B cell (primary cell): ENCODE measurements around the gene SRD5A1. TPM values are rescaled to one million over a fixed set of nuclear protein-coding genes. Genes with fewer than 3 reads are reported as not detected.

ENCODE experiments used
- ATAC-seq: fragments of 200-7000 bp; cut with Tn5 transposase; one replicate; pipeline ENCODE4 v1.10.0; 2021; ENCODE audit warnings: low read depth, mild to moderate bottlenecking, moderate number of reproducible peaks, moderate library complexity
- CTCF ChIA-PET: fragments of 350-600 bp; sonication (Branson Sonifier 250); formaldehyde crosslinking; loops from one replicate; lab custom pipeline; 2021; ENCODE audit warnings: antibody characterized with exemption, inconsistent platforms; lab: Charles Lee
- POLR2A ChIA-PET: fragments of 350-600 bp; sonication (Branson Sonifier 250); formaldehyde crosslinking; loops from one replicate; lab custom pipeline; 2021; ENCODE audit warnings: antibody characterized with exemption; lab: Charles Lee
- DNase-seq: peaks from one replicate; pipeline ENCODE4 v3.0.0; 2013
- H2AFZ ChIP-seq: 2 replicates; pipeline ENCODE4 v1.6.1; 2012; ENCODE audit warnings: mild to moderate bottlenecking, low read depth, low read length; ENCODE audit not compliant: insufficient read depth, poor library complexity, severe bottlenecking
- H3K27ac ChIP-seq, 2 donors: 1 replicate in 1 of 2; 2 replicates in 1 of 2; pipeline ENCODE4 v1.5.1; 2012 to 2013; ENCODE audit warnings: low read length in 2 of 2, mild to moderate bottlenecking in 2 of 2, moderate library complexity in 1 of 2
- H3K27me3 ChIP-seq, 4 experiments: fragments of 200-600 bp in 1 of 4; sonication (generic) in 1 of 4; replicated peaks in 1 of 4; 1 replicate in 2 of 4; 2 replicates in 2 of 4; pipeline versions ENCODE4 v1.6.1 to v1.7.0; 2013 to 2016; ENCODE audit warnings: low read length in 3 of 4, mild to moderate bottlenecking in 2 of 4, mixed read lengths in 1 of 4, moderate library complexity in 1 of 4; ENCODE audit not compliant: insufficient read depth in 4 of 4, control insufficient read depth in 3 of 4; ENCODE audit errors: control extremely low read depth in 1 of 4
- H3K36me3 ChIP-seq, 2 experiments: replicated peaks in 1 of 2; 1 replicate in 1 of 2; 2 replicates in 1 of 2; pipeline versions ENCODE4 v1.6.1 to v1.7.1; 2013; ENCODE audit warnings: low read length in 1 of 2; ENCODE audit not compliant: insufficient read depth in 2 of 2, control insufficient read depth in 1 of 2; ENCODE audit errors: control extremely low read depth in 1 of 2, extremely low read depth in 1 of 2
- H3K4me1 ChIP-seq, 2 donors: fragments of 200-600 bp in 1 of 2; sonication (generic) in 1 of 2; 1 replicate in 1 of 2; 2 replicates in 1 of 2; pipeline versions ENCODE4 v1.5.1 to v1.6.1; 2013 to 2017; ENCODE audit warnings: low read length in 2 of 2; ENCODE audit not compliant: control insufficient read depth in 2 of 2, insufficient read depth in 2 of 2
- H3K4me2 ChIP-seq: replicated peaks from 2 replicates; pipeline ENCODE3; 2012; ENCODE audit warnings: mild to moderate bottlenecking, low read depth, low read length; ENCODE audit not compliant: poor library complexity, severe bottlenecking
- H3K4me3 ChIP-seq, 5 experiments: fragments of 200-600 bp in 1 of 5; sonication (generic) in 1 of 5; 1 replicate in 3 of 5; 2 replicates in 2 of 5; pipeline versions ENCODE4 v1.5.1 to v1.7.0; 2011 to 2016; ENCODE audit warnings: low read length in 4 of 5, mild to moderate bottlenecking in 4 of 5, low read depth in 2 of 5, control low read depth in 1 of 5, moderate library complexity in 1 of 5; ENCODE audit not compliant: insufficient read depth in 1 of 5; ENCODE audit errors: control extremely low read depth in 1 of 5, extremely low read depth in 1 of 5
- H3K79me2 ChIP-seq: fragments of 200-600 bp; sonication (generic); one replicate; pipeline ENCODE4 v1.6.0; 2016; ENCODE audit warnings: low read length; ENCODE audit not compliant: control insufficient read depth, insufficient read depth
- H3K9ac ChIP-seq: fragments of 200-600 bp; sonication (generic); 2 replicates; pipeline ENCODE4 v1.6.1; 2017; ENCODE audit warnings: mild to moderate bottlenecking, low read length, moderate library complexity
- H3K9me3 ChIP-seq, 3 donors: one replicate each; pipeline versions ENCODE4 v1.6.1 to v1.7.1; 2013; ENCODE audit warnings: low read length in 2 of 3; ENCODE audit not compliant: control insufficient read depth in 2 of 3, insufficient read depth in 1 of 3; ENCODE audit errors: control extremely low read depth in 1 of 3
- H4K20me1 ChIP-seq: 2 replicates; pipeline ENCODE4 v1.6.0; 2012; ENCODE audit warnings: mild to moderate bottlenecking, low read length; ENCODE audit not compliant: insufficient read depth, control insufficient read depth, poor library complexity, severe bottlenecking
- H3K27ac Mint-ChIP-seq: one replicate; pipeline ENCODE4 v1.8.0; 2021; ENCODE audit warnings: mixed read lengths
- H3K27me3 Mint-ChIP-seq: one replicate; pipeline ENCODE4 v1.8.0; 2021; ENCODE audit warnings: mixed read lengths
- H3K4me1 Mint-ChIP-seq: one replicate; pipeline ENCODE4 v1.8.0; 2021; ENCODE audit warnings: mixed read lengths
- H3K4me3 Mint-ChIP-seq: one replicate; pipeline ENCODE4 v1.8.0; 2021; ENCODE audit warnings: mixed read lengths
- H3K9me3 Mint-ChIP-seq: one replicate; pipeline ENCODE4 v1.8.0; 2022; ENCODE audit warnings: mixed read lengths; ENCODE audit not compliant: insufficient read depth
- EZH2 ChIP-seq: IDR thresholded peaks from 2 replicates; pipeline ENCODE4 v1.6.1; 2012; ENCODE audit warnings: borderline replicate concordance, low read depth, mild to moderate bottlenecking, moderate library complexity, low read length; ENCODE audit not compliant: insufficient read depth, poor library complexity, severe bottlenecking
- WGBS: methylation state at CpG from one replicate; pipeline ENCODE4 v1.1.5; 2013; ENCODE audit warnings: missing lambda C conversion rate; ENCODE audit not compliant: insufficient coverage; 5-methylcytosine and 5-hydroxymethylcytosine counted together
- intact Hi-C: fragments of 100-400 bp; cut with micrococcal nuclease; formaldehyde crosslinking; loops from one replicate; pipeline ENCODE4 v1.10.0; 2022
- polyA plus RNA-seq: library from polyadenylated mRNA; depleted of rRNA; stranded (reverse); fragments of >200 nt; gene quantifications from 2 replicates; pipeline ENCODE4 v1.2.3, GENCODE V29; 2012
- total RNA-seq, 2 donors: library from RNA; stranded (reverse); fragments of 120-200 nt in 1 of 2; gene quantifications; 1 replicate in 1 of 2; 2 replicates in 1 of 2; pipeline versions ENCODE4 v1.2.3 to v1.2.4, GENCODE V29; 2013 to 2022
- TF ChIP-seq, protein P1 (sequence below): fragments of 200-600 bp; IDR thresholded peaks from one replicate; pipeline ENCODE4 v1.8.0; 2022; ENCODE audit warnings: antibody characterized with exemption, mild to moderate bottlenecking

The SRD5A1 gene
- total and polyA plus RNA-seq, 2 donors (not counting 1 experiment from before 2014, with no cell fraction given), result 17.2 to 29.2 TPM

DNA sequence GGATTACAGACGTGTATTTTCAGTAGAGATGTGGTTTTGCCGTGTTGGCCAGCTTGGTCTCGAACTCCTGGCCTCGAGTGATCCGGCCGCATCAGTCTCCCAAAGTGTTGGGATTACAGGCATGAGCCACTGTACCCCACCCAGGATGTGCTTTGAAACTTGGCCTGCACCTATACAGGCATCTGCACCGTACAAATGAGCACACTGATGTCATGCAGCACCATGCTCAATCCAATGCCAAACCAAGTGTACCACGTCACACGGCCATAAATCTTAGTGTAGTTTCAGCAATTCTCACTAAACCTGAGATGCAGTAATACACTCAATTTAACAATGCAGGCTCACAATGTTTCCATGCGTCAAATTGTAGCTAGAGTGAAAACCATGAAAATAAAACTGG, 6.7 kb upstream of the SRD5A1 start:
- H3K9me3 ChIP-seq, result peaks cover 3 to 11% (median 8%) of the 10 kb centered on the region in 3 donors
- H3K79me2 ChIP-seq, result peaks cover 100% of the 10 kb centered on the region
- CTCF ChIA-PET, result interaction anchor here (0.9 to 2.6 kb wide), 2 partner anchors 119 to 1135 kb away, joined by 3 to 9 read pairs; no protein-coding TSS in a partner anchor
- ATAC-seq (no peak), DNase-seq (no peak)
- peaks cover 71% of the 10 kb centered on the region for H4K20me1 ChIP-seq
- intact Hi-C loops, result no loop called here
- no peaks in the 10 kb centered on the region for H3K27me3 ChIP-seq
- H3K36me3 ChIP-seq, result peaks cover 12 to 69% of the 10 kb centered on the region in 2 experiments
- no peak for TF ChIP-seq EZH2
- TF ChIP-seq, protein P1, sequence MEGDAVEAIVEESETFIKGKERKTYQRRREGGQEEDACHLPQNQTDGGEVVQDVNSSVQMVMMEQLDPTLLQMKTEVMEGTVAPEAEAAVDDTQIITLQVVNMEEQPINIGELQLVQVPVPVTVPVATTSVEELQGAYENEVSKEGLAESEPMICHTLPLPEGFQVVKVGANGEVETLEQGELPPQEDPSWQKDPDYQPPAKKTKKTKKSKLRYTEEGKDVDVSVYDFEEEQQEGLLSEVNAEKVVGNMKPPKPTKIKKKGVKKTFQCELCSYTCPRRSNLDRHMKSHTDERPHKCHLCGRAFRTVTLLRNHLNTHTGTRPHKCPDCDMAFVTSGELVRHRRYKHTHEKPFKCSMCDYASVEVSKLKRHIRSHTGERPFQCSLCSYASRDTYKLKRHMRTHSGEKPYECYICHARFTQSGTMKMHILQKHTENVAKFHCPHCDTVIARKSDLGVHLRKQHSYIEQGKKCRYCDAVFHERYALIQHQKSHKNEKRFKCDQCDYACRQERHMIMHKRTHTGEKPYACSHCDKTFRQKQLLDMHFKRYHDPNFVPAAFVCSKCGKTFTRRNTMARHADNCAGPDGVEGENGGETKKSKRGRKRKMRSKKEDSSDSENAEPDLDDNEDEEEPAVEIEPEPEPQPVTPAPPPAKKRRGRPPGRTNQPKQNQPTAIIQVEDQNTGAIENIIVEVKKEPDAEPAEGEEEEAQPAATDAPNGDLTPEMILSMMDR, result no peak
- Mint-ChIP-seq H3K4me1 (peaks cover 31% of the 10 kb centered on the region), H3K4me3 (no peak overlapping the region), H3K27ac (no peak overlapping the region), H3K27me3 (no peaks in the 10 kb centered on the region), H3K9me3 (peaks cover 6% of the 10 kb centered on the region)
- no peak overlapping the region for H3K9ac ChIP-seq
- POLR2A ChIA-PET, result no interaction called here
- no peak overlapping the region for H2AFZ ChIP-seq
- H3K4me3 ChIP-seq, result no peak overlapping the region
- peaks cover 4 to 5% of the 10 kb centered on the region in 2 donors for H3K4me1 ChIP-seq
- H3K27ac ChIP-seq, result no peak overlapping the region
- 99% methylated on average over 10 of the region's 10 CpGs for WGBS
- no peak overlapping the region for H3K4me2 ChIP-seq

DNA sequence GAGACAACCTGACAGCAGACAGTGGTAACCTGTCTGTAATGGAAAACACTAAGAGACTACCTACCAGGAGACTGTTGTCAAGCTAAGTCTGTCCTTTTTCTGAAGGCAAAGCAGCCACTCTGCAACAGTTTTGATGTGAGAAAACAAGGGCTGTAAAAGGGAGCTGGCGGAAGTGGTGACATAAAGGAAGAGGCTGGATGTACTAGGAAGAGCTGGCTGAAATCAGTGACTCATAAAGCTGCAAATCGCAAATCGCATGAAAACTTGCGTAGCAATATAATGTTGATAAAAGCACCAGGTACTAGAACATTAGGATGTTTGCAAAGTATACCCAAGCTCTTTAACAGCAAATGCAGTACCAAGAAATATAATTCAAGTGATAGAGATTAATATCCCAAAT, 1.8 kb upstream of the SRD5A1 start:
- H3K9me3 ChIP-seq, result no peaks in the 10 kb centered on the region
- no peaks in the 10 kb centered on the region for H3K27me3 ChIP-seq
- POLR2A ChIA-PET, result no interaction called here
- no peak for DNase-seq
- no peak for TF ChIP-seq EZH2
- TF ChIP-seq, protein P1, result no peak
- no peak for ATAC-seq
- peaks cover 50% of the 10 kb centered on the region for H4K20me1 ChIP-seq
- H3K4me3 Mint-ChIP-seq, result peak overlapping the region; percentile 73
- peak overlapping the region; percentile 67 for H3K27ac Mint-ChIP-seq
- H3K36me3 ChIP-seq, result peaks cover 1 to 27% of the 10 kb centered on the region in 2 experiments
- 100% methylated on average over 1 of the region's 4 CpGs for WGBS
- peaks cover 16 to 28% of the 10 kb centered on the region in 2 donors for H3K4me1 ChIP-seq
- H3K4me1 Mint-ChIP-seq, result peaks cover 43% of the 10 kb centered on the region
- H3K27me3 Mint-ChIP-seq, result no peaks in the 10 kb centered on the region
- no peaks in the 10 kb centered on the region for H3K9me3 Mint-ChIP-seq
- peak overlapping the region in 1 of 2 donors; percentile 99 for H3K27ac ChIP-seq
- H3K9ac ChIP-seq, result peak overlapping the region; percentile 85
- H3K79me2 ChIP-seq, result peaks cover 92% of the 10 kb centered on the region
- no peak overlapping the region for H3K4me3 ChIP-seq
- no peak overlapping the region for H2AFZ ChIP-seq
- intact Hi-C loops, result loop anchor here (5.0 kb wide), 1 partner anchor 879 kb away; no protein-coding TSS in a partner anchor
- CTCF ChIA-PET, result interaction anchor here (0.7 to 1.2 kb wide), 5 partner anchors 29 to 116 kb away, joined by 3 read pairs; no protein-coding TSS in a partner anchor
- peak overlapping the region; percentile 99 for H3K4me2 ChIP-seq
